ENCODE results near the gene LILRB4.

Gene LILRB4

DNA sequence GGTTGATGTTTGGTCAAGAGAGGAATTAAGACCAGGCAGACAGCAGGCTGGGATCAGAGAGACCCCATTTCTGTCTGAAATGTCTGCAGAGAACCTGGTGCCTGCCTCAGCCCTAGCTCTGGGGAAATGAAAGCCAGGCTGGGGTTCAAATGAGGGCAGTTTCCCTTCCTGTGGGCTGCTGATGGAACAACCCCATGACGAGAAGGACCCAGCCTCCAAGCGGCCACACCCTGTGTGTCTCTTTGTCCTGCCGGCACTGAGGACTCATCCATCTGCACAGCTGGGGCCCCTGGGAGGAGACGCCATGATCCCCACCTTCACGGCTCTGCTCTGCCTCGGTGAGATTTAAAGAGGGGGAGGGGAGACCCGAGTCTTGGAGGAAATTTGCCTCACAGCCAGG lies at the start of gene LILRB4:
Gene LILRB4 (plus strand): TSS at position 256 of the 400 bp plus-strand sequence. CDS start 49 bp downstream, at position 305.
- TF ChIP-seq MYC (IDR thresholded peaks at IDR 0.05; ENCODE audit: low read depth, low read length) (no peak), MAX (IDR thresholded peaks at IDR 0.05; ENCODE audit: low read depth, low read length) (no peak), POLR2A (IDR thresholded peaks at IDR 0.05; ENCODE audit: extremely low read depth, insufficient read length) (no peak)
- TF ChIP-seq, protein P1, sequence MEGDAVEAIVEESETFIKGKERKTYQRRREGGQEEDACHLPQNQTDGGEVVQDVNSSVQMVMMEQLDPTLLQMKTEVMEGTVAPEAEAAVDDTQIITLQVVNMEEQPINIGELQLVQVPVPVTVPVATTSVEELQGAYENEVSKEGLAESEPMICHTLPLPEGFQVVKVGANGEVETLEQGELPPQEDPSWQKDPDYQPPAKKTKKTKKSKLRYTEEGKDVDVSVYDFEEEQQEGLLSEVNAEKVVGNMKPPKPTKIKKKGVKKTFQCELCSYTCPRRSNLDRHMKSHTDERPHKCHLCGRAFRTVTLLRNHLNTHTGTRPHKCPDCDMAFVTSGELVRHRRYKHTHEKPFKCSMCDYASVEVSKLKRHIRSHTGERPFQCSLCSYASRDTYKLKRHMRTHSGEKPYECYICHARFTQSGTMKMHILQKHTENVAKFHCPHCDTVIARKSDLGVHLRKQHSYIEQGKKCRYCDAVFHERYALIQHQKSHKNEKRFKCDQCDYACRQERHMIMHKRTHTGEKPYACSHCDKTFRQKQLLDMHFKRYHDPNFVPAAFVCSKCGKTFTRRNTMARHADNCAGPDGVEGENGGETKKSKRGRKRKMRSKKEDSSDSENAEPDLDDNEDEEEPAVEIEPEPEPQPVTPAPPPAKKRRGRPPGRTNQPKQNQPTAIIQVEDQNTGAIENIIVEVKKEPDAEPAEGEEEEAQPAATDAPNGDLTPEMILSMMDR (IDR thresholded peaks at IDR 0.05; ENCODE audit: low read depth, low read length), result no peak
- DNase-seq (ENCODE audit: low read depth), result peak; percentile 29
- H3K4me3 ChIP-seq (ENCODE audit: low read depth, low read length), result no peak within 1 kb of the TSS

DNA sequence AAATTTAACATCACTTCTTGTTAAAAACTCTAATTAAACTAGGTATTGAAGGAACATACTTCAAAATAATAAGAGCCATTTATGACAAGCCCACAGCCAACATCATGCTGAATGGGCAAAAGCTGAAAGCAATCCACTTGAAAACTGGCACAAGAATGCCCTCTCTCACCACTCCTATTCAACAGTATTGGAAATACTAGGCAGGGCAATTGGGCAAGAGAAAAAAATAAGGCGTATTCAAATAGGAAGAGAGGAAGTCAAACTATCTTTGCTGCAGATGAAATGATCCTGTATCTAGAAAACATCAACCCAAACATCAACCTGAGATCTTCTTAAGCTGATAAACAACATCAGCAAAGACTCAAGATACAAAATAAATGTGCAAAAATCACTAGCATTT lies 48.1 kb upstream of the LILRB4 start:
- DNase-seq (ENCODE audit: low read depth), result no peak
- no peak overlapping the region for H3K4me3 ChIP-seq (ENCODE audit: low read depth, low read length)

GRCh38 chr19:54616057-54616456 lies 46.7 kb upstream of the LILRB4 start:
- no peak for TF ChIP-seq MYC (IDR thresholded peaks at IDR 0.05; ENCODE audit: low read depth, low read length)
- TF ChIP-seq MAX (IDR thresholded peaks at IDR 0.05; ENCODE audit: low read depth, low read length), result no peak
- TF ChIP-seq POLR2A (IDR thresholded peaks at IDR 0.05; ENCODE audit: extremely low read depth, insufficient read length), result no peak
- TF ChIP-seq, protein P1 (IDR thresholded peaks at IDR 0.05; ENCODE audit: low read depth, low read length), result no peak
- H3K4me3 ChIP-seq (ENCODE audit: low read depth, low read length), result no peak overlapping the region
- no peak for DNase-seq (ENCODE audit: low read depth)

More for the DNA sequence above, 48.1 kb upstream of the LILRB4 start:
- TF ChIP-seq MYC (IDR thresholded peaks at IDR 0.05; ENCODE audit: low read depth, low read length) (no peak), MAX (IDR thresholded peaks at IDR 0.05; ENCODE audit: low read depth, low read length) (no peak), POLR2A (IDR thresholded peaks at IDR 0.05; ENCODE audit: extremely low read depth, insufficient read length) (no peak)
- TF ChIP-seq, protein P1 (IDR thresholded peaks at IDR 0.05; ENCODE audit: low read depth, low read length), result no peak

GRCh38 chr19:54616821-54617560 lies 45.8 kb upstream of the LILRB4 start:
- TF ChIP-seq POLR2A (IDR thresholded peaks at IDR 0.05; ENCODE audit: extremely low read depth, insufficient read length) (no peak), MYC (IDR thresholded peaks at IDR 0.05; ENCODE audit: low read depth, low read length) (no peak), MAX (IDR thresholded peaks at IDR 0.05; ENCODE audit: low read depth, low read length) (no peak)
- TF ChIP-seq, protein P1 (IDR thresholded peaks at IDR 0.05; ENCODE audit: low read depth, low read length), result no peak
- H3K4me3 ChIP-seq (ENCODE audit: low read depth, low read length), result no peak overlapping the region
- no peak for DNase-seq (ENCODE audit: low read depth)

GRCh38 chr19:54620464-54620863 lies 42.3 kb upstream of the LILRB4 start:
- no peak overlapping the region for H3K4me3 ChIP-seq (ENCODE audit: low read depth, low read length)
- TF ChIP-seq, protein P1 (IDR thresholded peaks at IDR 0.05; ENCODE audit: low read depth, low read length), result no peak
- no peak for TF ChIP-seq MAX (IDR thresholded peaks at IDR 0.05; ENCODE audit: low read depth, low read length)
- no peak for TF ChIP-seq MYC (IDR thresholded peaks at IDR 0.05; ENCODE audit: low read depth, low read length)
- TF ChIP-seq POLR2A (IDR thresholded peaks at IDR 0.05; ENCODE audit: extremely low read depth, insufficient read length), result no peak
- no peak for DNase-seq (ENCODE audit: low read depth)
